Mucosa of gallbladder (tissue), 1 donor: ENCODE results near the gene MVP. TPM values are rescaled to one million over a fixed set of nuclear protein-coding genes. Genes with fewer than 3 reads are reported as not detected.
"Not testable (repeated sequence)": the region's sequence is repeated elsewhere in the genome, so short reads cannot be mapped to it uniquely, and the experiment has no call there.

ENCODE experiments used
- DNase-seq: peaks from one replicate; pipeline ENCODE4 v3.0.0-alpha.2; 2020; ENCODE audit warnings: low spot score
- total RNA-seq: library from RNA; stranded (reverse); gene quantifications from one replicate; pipeline ENCODE4 v1.2.1, GENCODE V29; 2021
- donor health status: DM: no; HTN: no; CAD: no.

Gene MVP
- total RNA-seq, 1 donor from 2014 or later, result 253 TPM

DNA sequence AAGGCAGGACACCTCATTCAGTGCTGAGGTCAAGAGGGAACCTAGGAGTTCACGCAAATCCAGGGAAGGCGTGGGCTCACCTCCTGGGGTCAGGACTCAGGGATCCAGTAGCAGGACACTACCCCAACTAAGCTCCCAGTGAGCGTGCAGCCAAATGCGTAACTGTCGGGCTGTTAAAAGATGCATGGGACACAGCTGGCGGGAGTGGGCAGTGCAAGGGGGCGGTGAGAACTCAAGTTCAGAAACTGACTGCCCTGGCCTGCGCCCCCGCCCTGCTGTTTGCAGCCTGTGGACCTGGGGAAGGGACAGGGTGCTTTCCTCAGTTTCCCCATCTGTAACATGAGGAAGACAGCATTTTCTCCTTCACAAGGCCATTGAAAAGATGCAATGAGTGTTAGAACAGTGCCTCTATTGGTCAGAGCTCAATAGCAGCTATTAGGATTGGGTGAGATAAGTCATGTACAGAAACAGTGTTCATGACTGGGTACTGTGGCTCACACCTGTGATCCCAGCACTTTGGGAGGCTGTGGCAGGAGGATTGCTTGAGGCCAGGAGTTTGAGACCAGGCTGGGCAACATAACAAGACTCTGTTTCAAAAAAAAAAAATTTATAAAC is 22.6 kb downstream of the MVP start:
- no peak for DNase-seq

DNA sequence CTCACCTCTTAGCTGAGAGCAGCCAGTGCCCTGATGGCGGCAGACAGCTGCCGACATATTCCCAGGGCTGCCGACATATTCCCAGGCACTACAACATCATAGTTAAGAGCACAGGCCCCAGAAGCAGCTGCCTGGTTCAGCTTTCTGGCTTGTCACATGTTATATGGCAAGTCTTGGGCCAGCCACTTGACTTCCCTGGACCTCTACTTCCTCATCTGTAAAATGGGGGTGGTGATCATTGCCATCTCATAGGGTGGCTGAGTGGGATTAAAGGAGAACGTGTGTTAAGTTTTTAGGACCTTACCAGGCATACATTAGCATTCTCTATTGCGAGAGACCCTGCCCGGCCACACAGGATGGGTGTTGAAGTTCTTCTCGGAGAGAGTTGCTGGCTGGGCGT is 23.7 kb downstream of the MVP start:
- no peak for DNase-seq

DNA sequence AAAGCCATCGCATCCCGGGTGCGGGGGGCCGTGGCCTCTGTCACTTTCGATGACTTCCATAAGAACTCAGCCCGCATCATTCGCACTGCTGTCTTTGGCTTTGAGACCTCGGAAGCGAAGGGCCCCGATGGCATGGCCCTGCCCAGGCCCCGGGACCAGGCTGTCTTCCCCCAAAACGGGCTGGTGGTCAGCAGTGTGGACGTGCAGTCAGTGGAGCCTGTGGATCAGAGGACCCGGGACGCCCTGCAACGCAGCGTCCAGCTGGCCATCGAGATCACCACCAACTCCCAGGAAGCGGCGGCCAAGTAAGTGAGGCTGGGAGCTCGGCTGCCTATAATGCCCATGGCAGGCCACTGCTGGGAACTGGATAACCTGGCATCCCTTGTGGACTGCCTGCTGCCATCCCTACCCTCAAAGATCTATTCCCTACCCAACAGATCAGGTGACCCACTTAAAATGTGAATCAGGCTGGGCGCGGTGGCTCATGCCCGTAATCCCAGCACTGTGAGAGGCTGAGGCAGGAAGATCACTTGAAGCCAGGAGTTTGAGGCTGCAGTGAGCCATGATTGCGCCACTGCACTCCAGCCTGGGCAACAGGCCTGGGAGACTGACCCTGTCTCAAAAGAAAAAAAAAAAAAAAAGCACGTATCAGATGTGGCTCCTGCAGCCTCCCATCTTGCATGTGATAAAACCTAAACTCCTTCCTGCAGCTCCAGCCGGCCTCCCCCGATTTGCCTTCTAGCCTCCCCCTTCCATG is 24.5 kb downstream of the MVP start:
- no peak for DNase-seq

DNA sequence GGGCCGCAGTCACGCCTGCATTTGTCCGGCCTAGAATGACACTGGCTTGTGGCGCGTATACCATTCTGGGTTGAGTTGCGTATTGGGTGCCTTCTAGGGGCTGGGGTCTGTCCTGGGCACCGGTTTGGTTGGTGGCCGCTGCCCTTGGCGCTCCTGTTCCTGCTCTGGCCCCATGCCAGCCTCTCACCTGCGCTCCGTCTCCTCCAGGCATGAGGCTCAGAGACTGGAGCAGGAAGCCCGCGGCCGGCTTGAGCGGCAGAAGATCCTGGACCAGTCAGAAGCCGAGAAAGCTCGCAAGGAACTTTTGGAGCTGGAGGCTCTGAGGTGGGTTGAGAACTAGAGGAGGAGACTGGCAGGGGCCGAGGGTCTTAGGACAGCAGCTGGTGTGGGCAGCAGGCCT is 25.4 kb downstream of the MVP start:
- no peak for DNase-seq

DNA sequence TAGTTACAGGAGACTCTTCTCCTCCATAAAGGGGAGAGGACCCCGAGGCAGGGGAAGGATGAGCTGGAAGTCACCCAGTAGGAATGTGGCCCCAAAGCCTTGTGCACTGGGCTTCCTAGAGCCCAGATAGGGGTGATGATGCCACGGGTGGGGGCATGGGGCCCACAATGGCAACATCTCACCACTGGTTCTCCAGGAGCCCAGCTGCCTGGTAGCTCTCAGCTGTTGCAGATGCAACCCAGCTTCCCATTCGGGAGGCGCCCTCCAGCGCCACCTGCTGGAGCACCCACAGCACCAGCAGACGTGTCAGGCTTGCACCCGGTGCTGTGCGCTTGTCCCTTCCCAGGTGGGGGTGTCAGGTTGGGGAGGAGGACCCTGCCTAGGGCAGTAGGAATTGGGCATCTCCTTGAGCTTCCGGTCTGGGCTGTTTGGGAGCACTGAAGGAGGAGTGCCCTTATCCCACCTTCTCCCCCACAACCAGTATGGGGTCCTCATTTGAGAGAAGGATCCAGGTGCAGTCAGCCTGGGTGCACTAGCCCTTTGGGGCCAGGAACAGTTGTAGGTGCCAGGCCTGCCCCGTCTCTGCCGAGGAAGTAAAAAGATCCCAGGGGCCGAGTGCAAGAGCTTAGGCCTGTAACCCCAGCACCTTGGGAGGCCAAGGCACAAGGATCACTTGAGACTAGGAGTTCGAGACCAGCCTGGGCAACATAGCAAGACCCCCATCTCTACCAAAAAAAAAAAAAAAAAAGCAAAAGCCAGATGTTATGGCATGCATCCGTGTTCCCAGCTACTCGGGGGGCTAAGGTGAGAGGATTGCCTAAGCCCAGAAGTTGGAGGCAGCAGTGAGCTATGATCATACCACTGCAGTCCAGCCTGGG is 28.4 kb downstream of the MVP start:
- DNase-seq, result peak; percentile 77

DNA sequence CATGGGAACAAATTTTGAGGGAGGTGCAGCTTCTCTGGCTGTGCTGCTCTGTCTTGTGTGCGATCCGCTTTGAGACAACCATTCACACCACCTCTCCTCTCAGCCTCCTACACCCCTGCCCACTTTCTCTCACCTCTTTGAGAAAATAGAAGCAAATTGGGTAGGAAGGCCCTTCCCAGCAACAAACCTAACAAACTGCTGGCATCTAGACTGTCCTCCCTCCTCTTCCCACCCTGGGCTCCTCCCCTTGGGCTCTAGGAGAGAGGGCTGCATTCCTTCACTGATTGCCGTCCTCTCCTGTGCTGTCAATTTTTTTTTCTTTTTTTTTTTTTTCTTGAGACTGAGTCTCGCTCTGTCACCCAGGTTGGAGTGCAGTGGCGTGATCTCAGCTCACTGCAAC is 29.2 kb downstream of the MVP start:
- no peak for DNase-seq

DNA sequence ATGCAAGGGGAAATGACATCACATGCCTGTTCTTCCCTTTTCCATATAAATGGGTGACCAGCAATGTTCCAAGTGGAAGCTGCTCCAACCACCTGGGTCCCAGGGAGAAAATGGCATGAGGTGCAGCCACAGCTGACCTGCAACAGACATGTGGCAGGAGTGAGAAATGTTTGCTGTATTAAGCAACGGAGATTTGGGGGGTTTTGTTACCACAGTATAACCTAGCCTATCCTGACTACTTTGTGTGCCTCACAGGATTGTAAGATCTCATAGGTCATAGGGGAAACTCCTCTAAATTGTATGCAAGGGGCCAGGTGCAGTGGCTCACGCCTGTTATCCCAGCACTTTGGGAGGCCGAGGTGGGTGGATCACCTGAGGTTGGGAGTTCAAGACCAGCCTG is 30.7 kb downstream of the MVP start:
- no peak for DNase-seq

DNA sequence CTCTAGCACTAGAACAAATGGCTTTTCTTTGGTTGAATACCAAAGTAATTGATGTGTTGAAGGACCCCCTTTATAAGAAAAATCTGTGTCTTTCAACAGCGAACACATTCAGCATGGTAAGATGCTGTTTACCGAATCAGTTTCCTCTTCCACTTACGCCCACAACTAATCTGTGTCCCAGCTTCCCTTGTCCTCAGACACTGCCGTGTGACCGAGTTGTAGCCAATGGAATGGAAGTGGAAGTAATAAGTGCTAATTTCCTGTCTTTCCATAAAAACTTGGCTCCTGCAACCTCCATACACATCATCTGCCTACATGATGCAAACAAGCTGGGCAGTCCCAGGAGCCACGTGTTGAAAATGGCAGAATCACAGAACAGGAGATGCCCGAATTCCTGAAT is 32.4 kb downstream of the MVP start:
- no peak for DNase-seq

DNA sequence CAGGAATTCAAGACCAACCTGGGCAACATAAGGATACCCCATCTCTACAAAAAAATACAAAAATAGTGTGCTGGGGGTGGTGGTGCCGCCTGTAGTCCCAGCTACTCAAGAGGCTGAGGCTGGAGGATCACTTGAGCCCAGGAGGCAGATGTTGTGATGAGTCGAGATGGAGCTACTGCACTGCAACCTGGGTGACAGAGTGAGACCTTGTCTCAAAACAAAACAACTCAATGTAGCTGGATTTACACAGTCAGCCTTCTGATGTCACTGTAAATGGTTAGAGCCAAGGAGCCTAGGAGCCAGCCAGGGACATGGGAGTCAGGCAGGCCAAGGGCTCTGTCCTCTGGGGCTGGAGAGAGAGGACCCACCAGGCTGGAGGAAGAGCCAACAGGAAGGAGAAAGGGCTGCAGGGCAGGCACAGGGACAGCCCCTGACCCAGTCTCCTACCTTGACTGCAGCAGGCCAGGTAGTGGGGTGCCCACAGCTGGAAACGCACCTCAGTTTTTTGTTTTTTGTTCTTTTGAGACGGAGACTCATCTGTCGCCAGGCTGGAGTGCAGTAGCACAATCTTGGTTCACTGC is 34.3 kb downstream of the MVP start:
- no peak for DNase-seq

DNA sequence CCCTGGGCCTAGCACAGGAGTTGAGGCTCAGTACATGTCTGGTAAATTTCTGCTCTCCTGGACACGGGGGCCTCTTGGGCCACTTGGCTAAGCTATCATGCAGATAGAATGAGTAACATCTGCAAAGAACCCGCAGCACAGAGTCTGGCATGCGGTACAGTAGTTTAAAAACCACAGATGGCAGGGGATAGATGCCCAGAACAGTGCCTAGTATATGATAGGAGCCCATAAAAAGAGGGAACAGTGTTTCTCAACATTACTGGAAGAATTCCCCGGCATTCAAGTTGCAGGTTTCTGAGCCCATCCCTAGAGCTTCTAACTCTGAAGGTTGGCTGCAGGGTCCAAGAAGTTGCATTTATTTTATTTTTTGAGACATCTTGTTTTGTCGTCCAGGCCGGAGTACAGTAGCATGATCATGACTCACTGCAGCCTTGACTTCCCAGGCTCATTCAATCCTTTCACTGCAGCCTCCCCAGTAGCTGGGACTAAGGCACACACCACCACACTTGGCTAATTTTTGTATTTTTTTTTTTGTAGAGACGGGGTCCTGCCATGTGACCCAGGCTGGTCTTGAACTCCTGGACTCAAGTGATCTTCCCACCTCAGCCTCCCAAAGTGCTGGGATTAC is 37.0 kb downstream of the MVP start:
- DNase-seq, result no peak

DNA sequence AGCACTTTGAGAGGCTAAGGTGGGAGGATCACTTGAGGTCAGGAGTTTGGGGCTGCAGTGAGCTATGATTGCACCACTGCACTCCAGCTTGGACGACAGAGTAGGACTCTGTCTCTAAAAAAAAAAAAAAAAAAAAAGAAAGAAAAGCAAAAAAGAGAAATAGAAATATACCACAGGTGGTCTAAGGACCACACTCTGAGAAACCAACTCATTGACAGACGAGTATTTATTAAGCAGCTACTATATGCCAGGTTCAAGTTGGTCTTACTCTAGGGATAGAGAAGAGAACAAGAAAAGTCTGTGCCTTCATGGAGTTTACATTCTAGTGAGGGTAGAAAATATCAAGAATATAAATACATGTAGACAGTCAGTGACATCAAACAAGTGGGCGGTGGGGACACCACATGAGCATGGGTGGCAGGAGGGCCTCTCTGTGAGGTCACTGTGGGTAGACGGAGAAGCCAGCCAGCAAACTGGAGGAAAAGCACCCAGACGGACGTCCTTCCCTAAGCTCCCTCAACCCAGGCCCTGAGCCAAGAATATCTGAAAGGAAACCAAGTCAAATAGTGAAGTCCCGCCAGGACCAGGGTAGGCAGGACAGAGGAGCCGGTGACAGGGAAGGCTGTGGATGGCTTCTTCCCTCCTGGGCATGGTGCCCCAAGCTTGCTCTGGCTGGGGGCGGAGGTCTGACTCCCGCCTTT is 38.0 kb downstream of the MVP start:
- no peak for DNase-seq

DNA sequence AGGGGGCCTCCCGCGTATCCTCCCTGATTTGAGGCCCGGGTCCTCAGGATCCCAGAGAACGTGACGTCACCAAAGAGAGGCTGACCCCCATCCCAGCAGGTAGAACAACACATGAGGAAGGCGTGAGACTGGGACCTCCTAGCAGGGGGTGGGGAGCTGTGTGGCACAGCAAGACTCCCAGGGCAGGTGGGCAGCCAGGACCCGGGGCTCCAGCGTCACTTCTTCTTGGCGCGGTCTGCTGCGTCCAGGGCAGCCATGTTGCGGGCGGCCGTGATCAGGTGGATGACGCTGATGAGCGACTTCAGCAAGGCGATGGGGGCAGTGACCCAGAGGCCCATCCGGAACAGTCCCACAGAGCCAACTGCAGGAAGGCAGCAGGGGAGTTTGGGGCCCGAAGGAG is 38.7 kb downstream of the MVP start:
- DNase-seq, result no peak

DNA sequence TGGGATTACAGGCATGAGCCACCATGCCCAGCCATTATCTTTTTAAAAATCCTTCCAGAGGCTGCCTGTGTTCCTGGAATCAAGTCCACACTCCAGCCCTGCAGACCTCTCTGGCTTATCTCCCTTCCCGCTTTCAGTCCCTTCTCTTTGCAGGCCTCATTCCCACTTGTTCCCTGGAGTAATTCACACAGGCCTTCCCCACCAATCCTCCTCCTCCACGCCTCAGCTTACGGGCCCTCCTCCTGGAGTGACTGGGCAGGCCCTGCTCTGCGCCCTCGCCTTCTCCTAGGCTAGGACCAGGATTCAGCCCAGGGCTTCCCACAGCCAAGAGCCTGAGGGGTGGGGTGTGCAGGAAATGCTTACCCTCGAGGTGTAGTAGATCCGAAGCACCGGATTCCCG is 40.0 kb downstream of the MVP start:
- DNase-seq, result no peak

DNA sequence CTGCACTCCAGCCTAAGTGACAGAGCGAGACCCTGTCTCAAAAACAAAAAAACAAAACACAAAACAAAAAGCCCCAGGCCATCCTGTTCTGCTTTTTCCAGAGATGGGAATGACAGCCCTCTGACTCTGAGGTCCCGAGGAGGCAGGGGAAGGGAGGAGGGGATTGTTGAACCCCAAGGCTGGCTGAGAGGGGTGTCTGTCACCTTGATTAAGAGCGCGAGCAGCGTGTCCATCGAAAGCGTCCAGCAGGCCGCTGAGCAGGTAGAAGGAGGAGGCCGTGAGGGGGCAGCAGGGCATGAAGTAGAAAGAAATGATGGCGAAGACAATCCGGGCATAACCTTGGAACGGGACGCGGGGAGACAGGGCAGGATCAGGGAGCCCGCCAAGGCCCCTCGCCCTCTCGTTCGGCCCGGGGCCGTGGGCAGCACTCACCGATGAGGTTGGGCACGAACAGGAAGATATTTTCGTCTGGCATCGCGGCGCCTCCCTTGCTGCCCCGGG is 42.2 kb downstream of the MVP start:
- DNase-seq, result peak; percentile 27

DNA sequence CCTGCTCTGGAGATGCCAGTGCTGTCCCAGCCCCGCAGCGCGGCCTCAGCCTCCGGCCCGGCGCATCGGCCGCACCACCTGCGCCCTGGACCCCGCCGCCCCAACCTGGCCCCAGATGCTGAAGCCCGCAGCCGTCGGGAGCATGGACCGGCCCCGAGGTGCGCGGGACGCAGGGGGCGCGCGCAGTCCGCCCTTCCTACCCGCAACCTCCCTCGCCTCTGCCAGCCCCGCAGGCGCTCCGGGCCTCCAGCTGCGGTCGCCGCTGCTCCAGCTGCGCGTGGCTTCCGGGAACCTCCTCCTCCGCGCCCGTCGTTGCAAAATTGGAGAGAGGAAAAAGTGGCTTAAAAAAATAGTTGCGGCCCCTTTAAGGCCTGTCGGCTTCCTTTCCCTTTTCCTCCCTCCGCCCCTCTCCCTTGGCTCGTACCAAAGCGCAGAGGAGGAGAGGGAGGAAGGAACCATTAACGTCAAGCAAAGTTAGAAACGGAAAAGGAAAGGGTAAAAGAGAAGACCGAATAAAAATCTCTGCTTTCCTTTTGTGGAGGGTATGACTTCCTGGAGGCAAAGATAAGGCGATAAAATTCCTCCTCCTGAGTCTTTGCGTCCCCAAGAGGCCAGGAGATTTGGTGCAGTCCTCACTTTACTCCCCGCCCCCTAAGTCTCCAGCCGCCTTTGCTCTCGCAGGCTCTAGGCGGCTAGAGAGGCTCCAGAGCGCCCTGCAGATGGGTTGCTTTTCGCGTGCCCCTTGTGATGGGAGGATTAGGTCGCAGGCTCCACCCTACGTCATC is 42.8 kb downstream of the MVP start, which contains the start of gene CDIPT:
TSS of gene CDIPT (minus strand) at position 343 of the 785 bp plus-strand sequence. CDS start 369 bp downstream, outside the sequence.
- DNase-seq, result peak; percentile 95

DNA sequence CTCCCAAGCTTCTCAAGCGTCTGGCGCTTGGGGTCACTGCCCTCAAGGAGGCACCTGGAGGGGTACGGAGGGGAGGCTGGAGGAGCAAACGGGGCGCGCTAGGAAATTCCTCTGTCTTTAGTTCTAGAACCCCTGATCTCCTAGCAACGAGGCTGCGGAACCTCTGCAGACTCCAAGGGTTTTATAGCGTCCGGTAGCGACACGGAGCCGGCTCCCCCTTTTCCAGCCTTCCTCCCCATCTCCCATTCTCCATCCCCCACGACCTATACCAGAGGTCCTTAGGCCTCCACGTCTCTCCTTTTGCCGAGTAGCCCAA is 43.4 kb downstream of the MVP start:
- DNase-seq, result no peak

DNA sequence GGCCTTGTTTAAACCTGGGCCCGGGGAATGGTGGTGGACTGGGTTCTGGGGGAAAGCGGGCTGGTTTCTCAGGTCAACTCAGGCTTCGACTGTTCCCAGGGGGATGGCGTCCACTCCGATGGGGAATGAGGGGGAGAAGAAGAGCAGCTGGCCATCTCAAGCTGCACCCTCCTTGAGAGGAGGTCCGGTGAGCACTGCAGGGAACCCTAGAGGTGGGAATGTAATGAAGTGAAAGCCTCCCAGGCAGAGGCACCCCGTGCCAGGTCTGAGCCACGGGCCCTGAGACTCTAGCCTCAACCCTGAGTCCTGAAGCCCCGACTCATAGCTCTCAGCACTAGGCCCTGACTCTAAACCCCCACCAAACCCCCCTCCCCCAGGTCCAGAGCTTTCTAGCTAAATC is 43.9 kb downstream of the MVP start:
- no peak for DNase-seq

DNA sequence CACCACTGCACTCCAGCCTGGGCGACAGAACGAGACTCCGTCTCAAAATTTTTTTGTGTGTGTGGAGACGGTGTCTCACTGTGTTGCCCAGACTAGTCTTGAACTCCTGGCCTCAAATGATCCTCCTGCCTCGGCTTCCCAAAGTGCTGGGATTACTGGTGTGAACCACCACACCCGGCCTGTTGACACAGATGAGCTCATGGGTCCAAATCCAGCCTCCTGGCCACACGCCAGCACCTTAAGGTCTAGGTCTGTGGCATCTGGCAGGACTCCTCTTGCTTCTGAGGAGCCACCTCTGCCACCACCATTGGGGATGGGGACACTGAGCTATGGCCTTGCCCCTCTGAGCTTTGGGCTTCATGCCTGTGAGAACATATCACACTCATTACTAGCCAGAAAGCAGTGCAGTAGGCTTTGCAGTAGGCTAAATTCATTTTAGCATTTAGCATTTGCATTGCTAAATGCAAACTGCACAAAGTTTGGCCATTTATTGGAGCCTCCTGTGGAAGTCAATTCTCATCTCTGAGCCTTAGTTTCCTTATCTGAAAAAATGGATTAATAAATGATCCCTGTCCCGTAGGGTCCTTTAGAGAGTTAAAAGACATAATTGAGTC is 48.2 kb downstream of the MVP start:
- DNase-seq, result no peak

DNA sequence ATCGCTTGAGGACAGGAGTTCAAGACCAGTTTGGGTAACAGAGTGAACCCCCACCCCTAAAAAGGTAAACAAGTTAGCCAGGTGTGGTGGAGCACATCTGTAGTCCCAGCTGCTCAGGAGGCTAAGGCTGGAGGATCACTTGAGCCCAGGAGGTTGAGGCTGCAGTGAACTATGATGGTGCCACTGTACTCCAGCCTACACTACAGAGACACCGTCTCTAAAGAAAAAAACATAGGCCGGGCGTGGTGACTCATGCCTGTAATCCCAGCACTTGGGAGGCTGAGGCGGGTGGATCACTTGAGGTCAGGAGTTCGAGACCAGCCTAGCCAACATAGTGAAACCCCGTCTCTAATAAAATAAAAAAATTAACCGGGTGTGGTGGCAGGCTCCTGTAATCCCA is 48.8 kb downstream of the MVP start:
- DNase-seq, result not testable (repeated sequence)
